Measurements from ENCODE around the gene ZBED2.

ZBED2 gene

GRCh38 chr3:111579495-111579894 lies 15.7 kb downstream of the ZBED2 start:
- Histone ChIP-seq H3K27ac (ENCODE audit: low read depth in 2 of 2, low read length in 2 of 2) (no peak overlapping the region), H3K27me3 (ENCODE audit: control insufficient read depth in 2 of 2, insufficient read depth in 2 of 2, low read length in 2 of 2) (no peaks in the 10 kb centered on the region), H3K4me3 (ENCODE audit: low read length in 2 of 2) (no peak overlapping the region), H3K9me3 (ENCODE audit: control insufficient read depth in 2 of 2, low read length in 2 of 2) (no peaks in the 10 kb centered on the region), H3K9ac (ENCODE audit: low read depth in 1 of 2, low read length in 2 of 2) (no peak overlapping the region), H3K36me3 (ENCODE audit: control insufficient read depth in 2 of 2, insufficient read depth in 2 of 2, low read length in 2 of 2) (no peaks in the 10 kb centered on the region), H3K4me1 (ENCODE audit: control insufficient read depth in 2 of 2, insufficient read depth in 2 of 2, low read length in 2 of 2) (no peaks in the 10 kb centered on the region)

- Histone ChIP-seq H3K4me3 (ENCODE audit: low read length in 2 of 2) (no peak overlapping the region), H3K9me3 (ENCODE audit: control insufficient read depth in 2 of 2, low read length in 2 of 2) (no peaks in the 10 kb centered on the region), H3K9ac (ENCODE audit: low read depth in 1 of 2, low read length in 2 of 2) (no peak overlapping the region), H3K27ac (ENCODE audit: low read depth in 2 of 2, low read length in 2 of 2) (no peak overlapping the region), H3K27me3 (ENCODE audit: control insufficient read depth in 2 of 2, insufficient read depth in 2 of 2, low read length in 2 of 2) (no peaks in the 10 kb centered on the region), H3K4me1 (ENCODE audit: control insufficient read depth in 2 of 2, insufficient read depth in 2 of 2, low read length in 2 of 2) (no peaks in the 10 kb centered on the region), H3K36me3 (ENCODE audit: control insufficient read depth in 2 of 2, insufficient read depth in 2 of 2, low read length in 2 of 2) (no peaks in the 10 kb centered on the region)
These were observed 16.3 kb downstream of the ZBED2 start for GRCh38 chr3:111578867-111579266.

- H3K4me3 ChIP-seq (ENCODE audit: low read length in 2 of 2) = no peak overlapping the region
- H3K27me3 ChIP-seq (ENCODE audit: control insufficient read depth in 2 of 2, insufficient read depth in 2 of 2, low read length in 2 of 2) = no peaks in the 10 kb centered on the region
- no peaks in the 10 kb centered on the region for H3K36me3 ChIP-seq (ENCODE audit: control insufficient read depth in 2 of 2, insufficient read depth in 2 of 2, low read length in 2 of 2)
- H3K9ac ChIP-seq (ENCODE audit: low read depth in 1 of 2, low read length in 2 of 2) = no peak overlapping the region
- no peak overlapping the region for H3K27ac ChIP-seq (ENCODE audit: low read depth in 2 of 2, low read length in 2 of 2)
- no peaks in the 10 kb centered on the region for H3K9me3 ChIP-seq (ENCODE audit: control insufficient read depth in 2 of 2, low read length in 2 of 2)
- H3K4me1 ChIP-seq (ENCODE audit: control insufficient read depth in 2 of 2, insufficient read depth in 2 of 2, low read length in 2 of 2) = no peaks in the 10 kb centered on the region
These were observed 17.1 kb downstream of the ZBED2 start for GRCh38 chr3:111577798-111578685.

GRCh38 chr3:111577113-111577512 lies 18.0 kb downstream of the ZBED2 start:
- no peaks in the 10 kb centered on the region for H3K36me3 ChIP-seq (ENCODE audit: control insufficient read depth in 2 of 2, insufficient read depth in 2 of 2, low read length in 2 of 2)
- H3K9ac ChIP-seq (ENCODE audit: low read depth in 1 of 2, low read length in 2 of 2) = no peak overlapping the region
- H3K4me3 ChIP-seq (ENCODE audit: low read length in 2 of 2) = no peak overlapping the region
- no peak overlapping the region for H3K27ac ChIP-seq (ENCODE audit: low read depth in 2 of 2, low read length in 2 of 2)
- no peaks in the 10 kb centered on the region for H3K27me3 ChIP-seq (ENCODE audit: control insufficient read depth in 2 of 2, insufficient read depth in 2 of 2, low read length in 2 of 2)
- H3K9me3 ChIP-seq (ENCODE audit: control insufficient read depth in 2 of 2, low read length in 2 of 2) = no peaks in the 10 kb centered on the region
- H3K4me1 ChIP-seq (ENCODE audit: control insufficient read depth in 2 of 2, insufficient read depth in 2 of 2, low read length in 2 of 2) = no peaks in the 10 kb centered on the region

- Histone ChIP-seq H3K4me3 (ENCODE audit: low read length in 2 of 2) (no peak overlapping the region), H3K9ac (ENCODE audit: low read depth in 1 of 2, low read length in 2 of 2) (no peak overlapping the region), H3K36me3 (ENCODE audit: control insufficient read depth in 2 of 2, insufficient read depth in 2 of 2, low read length in 2 of 2) (no peaks in the 10 kb centered on the region), H3K4me1 (ENCODE audit: control insufficient read depth in 2 of 2, insufficient read depth in 2 of 2, low read length in 2 of 2) (no peaks in the 10 kb centered on the region), H3K9me3 (ENCODE audit: control insufficient read depth in 2 of 2, low read length in 2 of 2) (no peaks in the 10 kb centered on the region), H3K27me3 (ENCODE audit: control insufficient read depth in 2 of 2, insufficient read depth in 2 of 2, low read length in 2 of 2) (no peaks in the 10 kb centered on the region), H3K27ac (ENCODE audit: low read depth in 2 of 2, low read length in 2 of 2) (no peak overlapping the region)
These were observed 23.2 kb downstream of the ZBED2 start for GRCh38 chr3:111571907-111572460.

- no peak overlapping the region for H3K9ac ChIP-seq (ENCODE audit: low read depth in 1 of 2, low read length in 2 of 2)
- no peak overlapping the region for H3K27ac ChIP-seq (ENCODE audit: low read depth in 2 of 2, low read length in 2 of 2)
- no peak overlapping the region for H3K4me3 ChIP-seq (ENCODE audit: low read length in 2 of 2)
These were observed 23.9 kb downstream of the ZBED2 start for GRCh38 chr3:111571282-111571681.

GRCh38 chr3:111570404-111571030 lies 24.6 kb downstream of the ZBED2 start:
- Histone ChIP-seq H3K4me3 (ENCODE audit: low read length in 2 of 2) (no peak overlapping the region), H3K4me1 (ENCODE audit: control insufficient read depth in 2 of 2, insufficient read depth in 2 of 2, low read length in 2 of 2) (no peaks in the 10 kb centered on the region), H3K27me3 (ENCODE audit: control insufficient read depth in 2 of 2, insufficient read depth in 2 of 2, low read length in 2 of 2) (no peaks in the 10 kb centered on the region), H3K36me3 (ENCODE audit: control insufficient read depth in 2 of 2, insufficient read depth in 2 of 2, low read length in 2 of 2) (no peaks in the 10 kb centered on the region), H3K9ac (ENCODE audit: low read depth in 1 of 2, low read length in 2 of 2) (no peak overlapping the region), H3K9me3 (ENCODE audit: control insufficient read depth in 2 of 2, low read length in 2 of 2) (no peaks in the 10 kb centered on the region), H3K27ac (ENCODE audit: low read depth in 2 of 2, low read length in 2 of 2) (no peak overlapping the region)

More at GRCh38 chr3:111571282-111571681, 23.9 kb downstream of the ZBED2 start:
- Histone ChIP-seq H3K4me1 (ENCODE audit: control insufficient read depth in 2 of 2, insufficient read depth in 2 of 2, low read length in 2 of 2) (no peaks in the 10 kb centered on the region), H3K36me3 (ENCODE audit: control insufficient read depth in 2 of 2, insufficient read depth in 2 of 2, low read length in 2 of 2) (no peaks in the 10 kb centered on the region), H3K27me3 (ENCODE audit: control insufficient read depth in 2 of 2, insufficient read depth in 2 of 2, low read length in 2 of 2) (no peaks in the 10 kb centered on the region), H3K9me3 (ENCODE audit: control insufficient read depth in 2 of 2, low read length in 2 of 2) (no peaks in the 10 kb centered on the region)

- no peak overlapping the region for H3K9ac ChIP-seq (ENCODE audit: low read depth in 1 of 2, low read length in 2 of 2)
- no peaks in the 10 kb centered on the region for H3K9me3 ChIP-seq (ENCODE audit: control insufficient read depth in 2 of 2, low read length in 2 of 2)
- no peaks in the 10 kb centered on the region for H3K36me3 ChIP-seq (ENCODE audit: control insufficient read depth in 2 of 2, insufficient read depth in 2 of 2, low read length in 2 of 2)
- no peaks in the 10 kb centered on the region for H3K27me3 ChIP-seq (ENCODE audit: control insufficient read depth in 2 of 2, insufficient read depth in 2 of 2, low read length in 2 of 2)
- H3K27ac ChIP-seq (ENCODE audit: low read depth in 2 of 2, low read length in 2 of 2) = no peak overlapping the region
- no peaks in the 10 kb centered on the region for H3K4me1 ChIP-seq (ENCODE audit: control insufficient read depth in 2 of 2, insufficient read depth in 2 of 2, low read length in 2 of 2)
- H3K4me3 ChIP-seq (ENCODE audit: low read length in 2 of 2) = no peak overlapping the region
These were observed 26.2 kb downstream of the ZBED2 start for GRCh38 chr3:111568911-111569310.

- H3K36me3 ChIP-seq (ENCODE audit: control insufficient read depth in 2 of 2, insufficient read depth in 2 of 2, low read length in 2 of 2) = no peaks in the 10 kb centered on the region
- H3K4me3 ChIP-seq (ENCODE audit: low read length in 2 of 2) = no peak overlapping the region
- no peak overlapping the region for H3K9ac ChIP-seq (ENCODE audit: low read depth in 1 of 2, low read length in 2 of 2)
- no peak overlapping the region for H3K27ac ChIP-seq (ENCODE audit: low read depth in 2 of 2, low read length in 2 of 2)
- no peaks in the 10 kb centered on the region for H3K4me1 ChIP-seq (ENCODE audit: control insufficient read depth in 2 of 2, insufficient read depth in 2 of 2, low read length in 2 of 2)
- no peaks in the 10 kb centered on the region for H3K9me3 ChIP-seq (ENCODE audit: control insufficient read depth in 2 of 2, low read length in 2 of 2)
- no peaks in the 10 kb centered on the region for H3K27me3 ChIP-seq (ENCODE audit: control insufficient read depth in 2 of 2, insufficient read depth in 2 of 2, low read length in 2 of 2)
These were observed 26.8 kb downstream of the ZBED2 start for GRCh38 chr3:111568355-111568754.

- H3K4me3 ChIP-seq (ENCODE audit: low read length in 2 of 2) = no peak overlapping the region
- no peak overlapping the region for H3K9ac ChIP-seq (ENCODE audit: low read depth in 1 of 2, low read length in 2 of 2)
- no peak overlapping the region for H3K27ac ChIP-seq (ENCODE audit: low read depth in 2 of 2, low read length in 2 of 2)
- H3K36me3 ChIP-seq (ENCODE audit: control insufficient read depth in 2 of 2, insufficient read depth in 2 of 2, low read length in 2 of 2) = no peaks in the 10 kb centered on the region
- no peaks in the 10 kb centered on the region for H3K27me3 ChIP-seq (ENCODE audit: control insufficient read depth in 2 of 2, insufficient read depth in 2 of 2, low read length in 2 of 2)
- H3K9me3 ChIP-seq (ENCODE audit: control insufficient read depth in 2 of 2, low read length in 2 of 2) = no peaks in the 10 kb centered on the region
- H3K4me1 ChIP-seq (ENCODE audit: control insufficient read depth in 2 of 2, insufficient read depth in 2 of 2, low read length in 2 of 2) = no peaks in the 10 kb centered on the region
These were observed 28.3 kb downstream of the ZBED2 start for GRCh38 chr3:111566844-111567243.
